HepG2 (cell line): ENCODE data around the gene GHRL. TPM values are rescaled to one million over a fixed set of nuclear protein-coding genes. Genes with fewer than 3 reads are reported as not detected.

Source experiments
- ATAC-seq: fragments of 200-7000 bp; cut with Tn5 transposase; 3 replicates; pipeline ENCODE4 v1.9.1; 2020; ENCODE audit warnings: mild to moderate bottlenecking, moderate library complexity
- BruUV-seq: library from RNA; stranded (reverse); fragments of 400-500 nt; replicated peaks from 2 replicates; lab custom pipeline; 2021; lab: Mats Ljungman, UMichigan
- CTCF ChIA-PET: fragments of 300-600 bp; formaldehyde crosslinking; extraction: SDS; loops from one replicate; lab custom pipeline; 2021; ENCODE audit warnings: low total read pairs, inconsistent platforms, low intra/inter-chr PET ratio; lab: Yijun Ruan, JAX
- POLR2A ChIA-PET: fragments of 350-600 bp; sonication (Branson Sonifier 250); formaldehyde crosslinking; loops from one replicate; lab custom pipeline; 2020; ENCODE audit warnings: antibody characterized with exemption, inconsistent platforms; lab: Yijun Ruan, JAX
- DNase-seq: peaks from one replicate; pipeline ENCODE4 v3.0.0-alpha.2; 2015; ENCODE audit warnings: low spot score
- FAIRE-seq: peaks from 3 replicates; lab custom pipeline; 2011; peaks lifted over from hg19 to GRCh38; lab: Jason Lieb, UNC
- H2AFZ ChIP-seq: one replicate; pipeline ENCODE4 v1.6.1; 2011; ENCODE audit warnings: low read length, inconsistent platforms
- H3K27ac ChIP-seq: fragments of 300-600 bp; 3 replicates; pipeline ENCODE4 v1.8.0; 2011; ENCODE audit warnings: mixed run types, mild to moderate bottlenecking, mixed read lengths, low read length, inconsistent platforms; ENCODE audit not compliant: insufficient read depth; ENCODE audit errors: extremely low read length
- H3K27me3 ChIP-seq, 2 experiments: fragments of 200-600 bp in 1 of 2; 2 replicates in 1 of 2; 3 replicates in 1 of 2; pipeline versions ENCODE4 v1.6.0 to v1.8.0; 2011; ENCODE audit warnings: low read length in 2 of 2, mild to moderate bottlenecking in 2 of 2, moderate library complexity in 2 of 2, inconsistent platforms in 1 of 2; ENCODE audit not compliant: insufficient read depth in 2 of 2, control insufficient read depth in 1 of 2
- H3K36me3 ChIP-seq, 2 experiments: fragments of 200-600 bp in 1 of 2; replicated peaks in 1 of 2; 2 replicates in 1 of 2; 3 replicates in 1 of 2; pipeline versions ENCODE4 v1.5.1 to v1.8.0; 2011; ENCODE audit warnings: low read length in 2 of 2, inconsistent platforms in 1 of 2; ENCODE audit not compliant: insufficient read depth in 2 of 2, control insufficient read depth in 1 of 2
- H3K4me1 ChIP-seq: 2 replicates; pipeline ENCODE4 v1.5.1; 2012; ENCODE audit warnings: low read length, inconsistent platforms; ENCODE audit not compliant: insufficient read depth
- H3K4me2 ChIP-seq: 2 replicates; pipeline ENCODE4 v1.6.0; 2011; ENCODE audit warnings: low read depth, low read length, inconsistent platforms
- H3K4me3 ChIP-seq, 3 experiments: fragments of 200-600 bp in 1 of 3; sonication (generic), shearing (Covaris generic) in 1 of 3; replicated peaks in 1 of 3; 2 replicates each; pipeline ENCODE4 v1.5.1; 2011 to 2016; ENCODE audit warnings: low read length in 3 of 3, inconsistent platforms in 2 of 3, low read depth in 2 of 3, mild to moderate bottlenecking in 2 of 3, control low read depth in 1 of 3, mixed read lengths in 1 of 3; ENCODE audit not compliant: insufficient read depth in 1 of 3
- H3K79me2 ChIP-seq: one replicate; pipeline ENCODE4 v1.6.1; 2011; ENCODE audit warnings: low read length, inconsistent platforms; ENCODE audit not compliant: insufficient read depth
- H3K9ac ChIP-seq: 2 replicates; pipeline ENCODE4 v1.6.0; 2011; ENCODE audit warnings: mild to moderate bottlenecking, low read depth, low read length, inconsistent platforms; ENCODE audit not compliant: insufficient read depth
- H3K9me3 ChIP-seq: 2 replicates; pipeline ENCODE4 v1.5.1; 2012; ENCODE audit warnings: mild to moderate bottlenecking, low read length
- H4K20me1 ChIP-seq: 2 replicates; pipeline ENCODE4 v1.6.0; 2011; ENCODE audit warnings: inconsistent platforms, mild to moderate bottlenecking, low read length, moderate library complexity; ENCODE audit not compliant: insufficient read depth
- CHCHD3 ChIP-seq: sonication (generic); formaldehyde crosslinking; IDR thresholded peaks from 2 replicates; pipeline ENCODE4 v1.8.0; 2022; ENCODE audit warnings: mild to moderate bottlenecking, missing genetic modification reagents, moderate library complexity
- GABPA ChIP-seq, 2 experiments: IDR thresholded peaks; 2 replicates each; pipeline ENCODE4 v1.6.1; 2011 to 2016; ENCODE audit warnings: low read depth in 2 of 2, low read length in 1 of 2, missing biosample characterization in 1 of 2, missing genetic modification characterization in 1 of 2
- TCF7L2 ChIP-seq: IDR thresholded peaks from 2 replicates; pipeline ENCODE4 v1.6.1; 2011; ENCODE audit warnings: mild to moderate bottlenecking, low read depth, low read length, moderate library complexity
- ZMYM3 ChIP-seq: sonication (generic); formaldehyde crosslinking; IDR thresholded peaks from 2 replicates; pipeline ENCODE4 v1.5.1; 2020; ENCODE audit warnings: mild to moderate bottlenecking, missing genetic modification reagents
- WGBS: methylation state at CpG from one replicate; pipeline ENCODE4 v1.1.6; 2017; ENCODE audit warnings: low lambda C conversion rate; 5-methylcytosine and 5-hydroxymethylcytosine counted together
- in situ Hi-C: cut with HindIII; loops from 2 replicates; pipeline ENCODE4 v1.10.0; 2017; ENCODE audit warnings: low pct_unique_long_range_greater_than_20kb; ENCODE audit not compliant: extremely low pct_ligation_motif_present
- intact Hi-C: fragments of 100-400 bp; cut with micrococcal nuclease; formaldehyde crosslinking; loops from one replicate; pipeline ENCODE4 v1.10.0; 2022; ENCODE audit not compliant: unreplicated experiment
- polyA plus RNA-seq, 8 experiments: library from polyadenylated mRNA; depleted of rRNA in 3 of 8; stranded (reverse) in 7 of 8; unstranded in 1 of 8; fragments of >200 nt; fragmentation: Illumina TruSeq in 4 of 8; extraction: Trizol in 4 of 8; gene quantifications; 2 replicates each; pipeline versions ENCODE4 v1.2.1 to v1.2.3, GENCODE V29; 2011 to 2016; ENCODE audit warnings: low read depth in 4 of 8, missing spikeins in 1 of 8, mixed read lengths in 1 of 8; ENCODE audit not compliant: insufficient read depth in 1 of 8
- total RNA-seq, 5 experiments: library from RNA; depleted of rRNA; stranded (reverse); fragments of >200 nt; fragmentation: Illumina TruSeq; extraction: Trizol; gene quantifications; 2 replicates each; pipeline ENCODE4 v1.2.3, GENCODE V29; 2016; ENCODE audit warnings: low read depth in 1 of 5
- TF ChIP-seq, protein P1 (sequence below), 2 experiments: sonication (generic) in 1 of 2; formaldehyde crosslinking in 1 of 2; IDR thresholded peaks; 2 replicates each; pipeline versions ENCODE4 v1.4.0 to v1.6.1; 2018 to 2020; ENCODE audit warnings: missing genetic modification reagents in 2 of 2, borderline replicate concordance in 1 of 2, low read depth in 1 of 2, mild to moderate bottlenecking in 1 of 2, missing biosample characterization in 1 of 2

Gene GHRL
- total and polyA plus RNA-seq, 2 of the 13 experiments (the other 11 are each of a cell fraction or from before 2014, with no cell fraction given), result 0.09 TPM; not detected in 1

DNA sequence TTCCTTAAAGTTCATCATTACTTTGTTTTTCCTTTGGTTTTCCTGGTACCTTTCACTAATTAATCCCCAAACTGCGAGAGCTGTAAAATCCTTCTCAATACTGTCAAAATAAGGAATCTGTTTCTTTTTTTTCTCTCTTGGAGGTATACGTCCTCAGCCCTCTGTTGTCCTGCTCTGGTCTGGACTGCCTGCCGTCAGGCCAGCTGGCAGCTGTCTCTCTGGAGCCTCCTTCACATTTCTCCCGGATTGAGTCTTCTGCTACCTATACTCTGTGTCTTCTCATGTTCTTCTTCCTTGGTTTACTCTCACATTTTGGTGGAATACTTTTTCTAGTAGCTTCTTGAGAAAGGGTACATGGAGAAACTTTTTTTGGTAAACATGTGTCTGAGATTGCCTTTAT is 30.7 kb downstream of the GHRL start:
- no peak for FAIRE-seq
- H4K20me1 ChIP-seq, result peaks cover 15% of the 10 kb centered on the region; the same call in 1 of the 2 replicates
- no peak overlapping the region for H3K4me2 ChIP-seq
- POLR2A ChIA-PET, result interaction anchor here (2.9 kb wide), 1 partner anchor 14 kb away, joined by 16 read pairs; the partner anchor contains the start of gene TATDN2
- in situ Hi-C loops (no loop called here), intact Hi-C loops (no loop called here)
- no peak for ATAC-seq
- no peak for DNase-seq
- TF ChIP-seq ZMYM3 (no peak), CHCHD3 (CRISPR knock-in tag) (no peak), GABPA (IDR thresholded peaks at IDR 0.05; ENCODE audit: low read depth, low read length) (no peak), GABPA (CRISPR knock-in tag; IDR thresholded peaks at IDR 0.05; ENCODE audit: low read depth) (no peak)
- CTCF ChIA-PET, result no interaction called here
- no peak overlapping the region for H3K27ac ChIP-seq
- H3K9me3 ChIP-seq, result no peaks in the 10 kb centered on the region
- H2AFZ ChIP-seq, result no peak overlapping the region
- BruUV-seq, result no TSS peak
- H3K27me3 ChIP-seq, result no peaks in the 10 kb centered on the region
- H3K4me3 ChIP-seq, result no peak overlapping the region
- no peak overlapping the region for H3K9ac ChIP-seq
- H3K4me1 ChIP-seq, result peaks cover 25% of the 10 kb centered on the region
- peaks cover 81% of the 10 kb centered on the region for H3K79me2 ChIP-seq
- 90% methylated on average over 4 of the region's 4 CpGs for WGBS
- H3K36me3 ChIP-seq, result peaks cover 23 to 70% of the 10 kb centered on the region in 2 experiments

DNA sequence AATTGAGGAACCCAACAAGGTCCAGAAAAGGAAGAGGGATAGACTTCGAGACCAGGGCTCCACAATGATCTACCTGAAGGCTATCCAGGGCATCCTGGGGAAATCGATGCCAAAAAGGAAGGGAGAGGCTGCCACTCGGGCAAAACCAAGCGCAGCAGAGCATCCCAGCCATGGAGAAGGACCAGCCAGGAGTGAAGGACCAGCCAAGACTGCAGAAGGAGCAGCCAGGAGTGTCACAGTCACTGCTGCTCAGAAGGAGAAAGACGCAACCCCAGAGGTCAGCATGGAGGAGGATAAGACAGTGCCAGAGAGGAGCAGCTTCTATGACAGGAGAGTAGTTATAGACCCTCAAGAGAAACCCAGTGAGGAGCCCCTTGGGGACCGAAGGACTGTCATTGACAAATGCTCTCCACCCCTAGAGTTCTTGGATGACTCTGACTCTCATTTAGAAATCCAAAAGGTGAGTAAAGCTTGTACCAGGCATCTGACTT is 32.5 kb downstream of the GHRL start:
- Histone ChIP-seq H3K27me3 (no peaks in the 10 kb centered on the region), H3K27ac (no peak overlapping the region), H3K4me2 (no peak overlapping the region), H3K36me3 (peaks cover 23 to 71% of the 10 kb centered on the region in 2 experiments), H3K79me2 (peaks cover 82% of the 10 kb centered on the region), H3K4me3 (no peak overlapping the region), H3K9ac (no peak overlapping the region), H3K9me3 (no peaks in the 10 kb centered on the region), H3K4me1 (peaks cover 15% of the 10 kb centered on the region), H4K20me1 (peaks cover 23% of the 10 kb centered on the region; the same call in 1 of the 2 replicates), H2AFZ (no peak overlapping the region)
- BruUV-seq, result no TSS peak
- ChIA-PET CTCF (no interaction called here), POLR2A (no interaction called here)
- no peak for FAIRE-seq
- TF ChIP-seq TCF7L2, result no peak
- TF ChIP-seq, protein P1, sequence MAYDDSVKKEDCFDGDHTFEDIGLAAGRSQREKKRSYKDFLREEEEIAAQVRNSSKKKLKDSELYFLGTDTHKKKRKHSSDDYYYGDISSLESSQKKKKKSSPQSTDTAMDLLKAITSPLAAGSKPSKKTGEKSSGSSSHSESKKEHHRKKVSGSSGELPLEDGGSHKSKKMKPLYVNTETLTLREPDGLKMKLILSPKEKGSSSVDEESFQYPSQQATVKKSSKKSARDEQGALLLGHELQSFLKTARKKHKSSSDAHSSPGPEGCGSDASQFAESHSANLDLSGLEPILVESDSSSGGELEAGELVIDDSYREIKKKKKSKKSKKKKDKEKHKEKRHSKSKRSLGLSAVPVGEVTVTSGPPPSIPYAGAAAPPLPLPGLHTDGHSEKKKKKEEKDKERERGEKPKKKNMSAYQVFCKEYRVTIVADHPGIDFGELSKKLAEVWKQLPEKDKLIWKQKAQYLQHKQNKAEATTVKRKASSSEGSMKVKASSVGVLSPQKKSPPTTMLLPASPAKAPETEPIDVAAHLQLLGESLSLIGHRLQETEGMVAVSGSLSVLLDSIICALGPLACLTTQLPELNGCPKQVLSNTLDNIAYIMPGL (CRISPR knock-in tag; IDR thresholded peaks at IDR 0.05; ENCODE audit: borderline replicate concordance in 1 of 2, low read depth in 1 of 2), result no peak
- in situ Hi-C loops, result no loop called here
- WGBS, result 95% methylated on average over 6 of the region's 6 CpGs
- no peak for ATAC-seq
- no peak for DNase-seq
- intact Hi-C loops, result no loop called here
